GM19395 (cell line): ENCODE results near the gene SLFN12.
A peak's percentile ranks its signal among the peaks of the same experiment; 100 is the strongest.
"Not testable (repeated sequence)": the region's sequence is repeated elsewhere in the genome, so short reads cannot be mapped to it uniquely, and the experiment has no call there.

Source experiments
- ATAC-seq: cut with Tn5 transposase; IDR thresholded peaks from one replicate; pipeline ENCODE4 v1.9.1; 2021; ENCODE audit warnings: mild to moderate bottlenecking, moderate library complexity; ENCODE audit not compliant: unreplicated experiment

The SLFN12 gene

GRCh38 chr17:35414247-35414646 lies 18.1 kb downstream of the SLFN12 start:
- no peak for ATAC-seq

GRCh38 chr17:35407531-35407930 lies 24.8 kb downstream of the SLFN12 start:
- no peak for ATAC-seq

GRCh38 chr17:35406568-35406967 lies 25.7 kb downstream of the SLFN12 start:
- no peak for ATAC-seq

- ATAC-seq, result no peak
Measured at GRCh38 chr17:35404360-35404759, 27.9 kb downstream of the SLFN12 start.

GRCh38 chr17:35393783-35394182 lies 38.5 kb downstream of the SLFN12 start:
- ATAC-seq, result not testable (repeated sequence)

GRCh38 chr17:35390663-35391062 lies 41.6 kb downstream of the SLFN12 start:
- ATAC-seq, result no peak

GRCh38 chr17:35390156-35390555 lies 42.1 kb downstream of the SLFN12 start:
- ATAC-seq, result no peak

- no peak for ATAC-seq
Measured at GRCh38 chr17:35387496-35387895, 44.8 kb downstream of the SLFN12 start.

- no peak for ATAC-seq
Measured at GRCh38 chr17:35377706-35378105, 54.6 kb downstream of the SLFN12 start.

GRCh38 chr17:35377068-35377467 lies 55.2 kb downstream of the SLFN12 start:
- no peak for ATAC-seq

GRCh38 chr17:35376245-35376644 lies 56.1 kb downstream of the SLFN12 start:
- ATAC-seq, result no peak

- no peak for ATAC-seq
Measured at GRCh38 chr17:35374766-35375344, 57.4 kb downstream of the SLFN12 start.

GRCh38 chr17:35373984-35374765 lies 58.1 kb downstream of the SLFN12 start:
- ATAC-seq, result peak; percentile 58

GRCh38 chr17:35373534-35373983 lies 58.7 kb downstream of the SLFN12 start, which contains the start of gene SLFN11:
Gene SLFN11, minus strand, starts transcription at chr17:35373621. Its CDS starts 9,814 bp downstream, at chr17:35363807.
- peak; percentile 64 for ATAC-seq

- peak; percentile 7 for ATAC-seq
Measured at GRCh38 chr17:35372846-35373533, 59.3 kb downstream of the SLFN12 start.

GRCh38 chr17:35371934-35372333 lies 60.4 kb downstream of the SLFN12 start:
- ATAC-seq, result no peak

- ATAC-seq, result peak; percentile 95
Measured at GRCh38 chr17:35368081-35368830, 64.0 kb downstream of the SLFN12 start.

- ATAC-seq, result no peak
Measured at GRCh38 chr17:35361027-35361426, 71.3 kb downstream of the SLFN12 start.
